GM12873 (cell line): ENCODE measurements around the gene YPEL3.

ENCODE experiments used
- CTCF ChIP-seq: IDR thresholded peaks from 2 replicates; pipeline ENCODE4 v1.5.1; 2012; ENCODE audit warnings: low read depth, mild to moderate bottlenecking, moderate library complexity, low read length, control low read depth; ENCODE audit not compliant: insufficient read depth; ENCODE audit errors: missing control alignments

The YPEL3 gene

DNA sequence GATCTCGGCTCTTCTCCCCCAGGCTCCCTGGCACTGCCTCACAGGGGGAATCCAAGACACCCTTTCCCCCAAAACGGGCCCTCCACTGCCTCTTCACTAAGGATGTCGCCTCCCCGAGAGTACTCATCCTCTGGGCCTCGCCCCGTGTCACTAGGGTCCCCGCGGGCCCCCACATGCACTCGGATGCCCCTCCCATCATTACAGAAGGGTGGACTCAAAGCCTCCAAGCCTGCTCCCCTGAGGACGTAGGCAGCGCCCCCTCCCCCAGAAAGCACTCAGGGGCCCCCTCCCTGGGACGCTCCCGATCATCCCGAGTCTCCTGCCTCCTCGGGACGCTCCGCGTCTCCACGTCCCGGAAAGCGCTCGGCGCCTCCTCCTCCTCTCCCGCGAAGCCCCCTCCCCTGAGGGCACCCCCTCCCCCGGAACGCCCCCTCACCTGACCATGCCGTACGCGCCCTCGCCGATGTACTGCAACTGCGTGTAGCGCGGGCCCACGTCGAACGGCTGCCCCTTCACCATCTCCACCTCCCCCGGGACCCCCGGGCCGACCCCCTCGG, 26.7 kb upstream of the YPEL3 start:
- TF ChIP-seq CTCF: no peak

DNA sequence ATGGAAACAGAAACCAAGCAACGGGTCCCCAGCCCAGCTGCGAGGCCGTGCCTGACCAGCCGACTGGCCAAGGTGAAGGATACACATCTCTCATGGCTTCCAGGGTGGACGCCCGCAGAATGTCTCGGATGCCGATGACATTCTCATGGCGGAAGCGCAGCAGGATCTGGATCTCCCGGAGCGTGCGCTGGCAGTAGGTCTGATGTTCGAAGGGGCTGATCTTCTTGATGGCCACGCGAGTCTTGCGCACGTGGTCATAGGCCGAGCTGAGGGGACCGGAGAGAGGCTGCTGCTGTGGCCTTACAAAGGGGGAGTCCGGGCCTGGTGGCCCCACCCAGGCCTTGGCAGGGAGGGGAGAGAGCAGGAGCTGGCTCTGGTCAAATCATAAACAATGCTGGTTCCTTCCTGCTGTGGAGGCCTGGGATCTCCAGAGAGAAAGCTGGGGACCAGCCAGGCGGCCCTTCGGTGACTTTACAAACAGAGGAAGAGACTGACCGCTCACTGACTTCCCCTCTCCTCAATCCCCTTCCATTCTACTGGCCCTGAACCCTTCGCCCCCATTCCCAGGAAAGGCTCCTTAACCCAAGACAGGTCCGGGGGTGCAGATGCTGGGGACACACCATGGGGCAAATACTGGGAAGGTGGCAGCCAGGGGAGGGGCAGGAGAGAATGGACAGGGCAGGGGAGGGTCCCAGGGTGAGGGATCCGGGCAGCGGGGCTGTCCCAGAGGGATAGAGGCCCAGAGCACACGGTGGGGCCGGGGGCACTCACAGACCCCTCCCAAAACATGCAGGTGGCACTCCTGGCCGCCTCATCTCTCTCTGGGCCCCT, 25.9 kb upstream of the YPEL3 start:
- TF ChIP-seq CTCF: no peak

GRCh38 chr16:30120340-30121105, 24.5 kb upstream of the YPEL3 start:
- TF ChIP-seq CTCF: no peak

GRCh38 chr16:30119428-30119827, 23.4 kb upstream of the YPEL3 start:
- TF ChIP-seq CTCF: no peak

DNA sequence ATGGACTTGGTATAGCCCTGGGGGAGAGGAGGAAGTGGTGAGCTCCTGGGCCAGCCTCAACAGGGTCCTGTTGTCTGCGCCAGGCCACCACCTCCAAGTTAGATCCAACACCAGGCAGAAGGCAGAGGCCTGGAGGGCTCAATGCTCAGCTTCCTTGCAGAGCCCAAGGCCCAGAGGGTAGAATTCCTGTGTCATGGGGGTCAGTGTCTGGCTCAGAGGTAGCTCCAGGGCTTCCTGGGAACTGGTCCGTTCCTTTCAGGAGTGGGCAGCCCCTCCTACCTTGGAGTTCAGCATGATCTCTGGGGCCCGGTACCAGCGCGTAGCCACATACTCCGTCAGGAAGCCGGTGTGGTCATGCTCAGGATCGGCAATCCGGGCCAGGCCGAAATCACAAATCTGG, 21.8 kb upstream of the YPEL3 start:
- TF ChIP-seq CTCF: no peak

DNA sequence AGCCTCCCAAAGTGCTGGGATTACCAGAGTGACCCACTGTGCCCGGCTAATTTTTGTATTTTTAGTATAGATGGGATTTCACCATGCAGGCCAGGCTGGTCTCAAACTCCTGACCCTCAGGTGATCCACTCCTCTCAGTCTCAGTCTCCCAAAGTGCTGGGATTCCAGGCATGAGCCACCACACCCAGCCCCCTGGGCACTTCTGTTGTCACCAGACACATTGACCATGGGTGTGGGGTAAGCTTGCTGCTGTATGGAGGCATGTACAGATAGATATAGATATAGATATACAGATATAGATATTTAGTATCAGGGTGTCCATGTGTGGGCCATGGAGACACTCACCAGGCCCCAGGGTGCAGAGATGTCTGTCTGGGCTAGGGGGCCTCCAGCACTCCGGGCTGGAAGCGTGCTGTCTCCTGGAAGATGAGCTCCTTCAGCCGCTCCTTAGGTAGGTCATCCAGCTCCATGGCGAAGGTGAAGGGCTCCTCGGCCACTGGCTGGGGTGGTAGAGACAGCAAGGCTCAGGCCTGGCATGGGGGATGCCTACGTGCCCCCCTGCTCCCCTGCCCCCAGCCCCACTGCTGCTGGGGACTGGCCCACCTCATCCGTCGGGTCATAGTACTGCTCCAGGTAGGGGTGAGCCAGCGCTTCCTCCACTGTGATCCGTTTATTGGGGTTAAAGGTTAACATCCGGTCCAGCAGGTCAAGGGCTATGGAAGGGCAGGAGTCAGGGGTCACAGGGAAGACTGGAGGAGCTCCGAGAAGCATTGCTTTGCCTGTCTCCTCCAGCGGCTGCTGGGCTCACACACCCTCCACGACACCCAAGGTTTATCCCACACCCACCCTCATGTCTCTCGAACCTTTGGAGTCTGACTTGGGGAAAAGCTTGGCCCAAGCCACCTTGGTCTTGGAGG, 20.5 kb upstream of the YPEL3 start:
- no peak for TF ChIP-seq CTCF
